Embryonic facial prominence (tissue), 1 donor: ENCODE results near the gene SLC25A33.
"Not testable (repeated sequence)": the region's sequence is repeated elsewhere in the genome, so short reads cannot be mapped to it uniquely, and the experiment has no call there.

Experiments used
- DNase-seq: peaks from one replicate; pipeline ENCODE4 v3.0.0-alpha.2; 2016; ENCODE audit errors: extremely low spot score

Gene SLC25A33

DNA sequence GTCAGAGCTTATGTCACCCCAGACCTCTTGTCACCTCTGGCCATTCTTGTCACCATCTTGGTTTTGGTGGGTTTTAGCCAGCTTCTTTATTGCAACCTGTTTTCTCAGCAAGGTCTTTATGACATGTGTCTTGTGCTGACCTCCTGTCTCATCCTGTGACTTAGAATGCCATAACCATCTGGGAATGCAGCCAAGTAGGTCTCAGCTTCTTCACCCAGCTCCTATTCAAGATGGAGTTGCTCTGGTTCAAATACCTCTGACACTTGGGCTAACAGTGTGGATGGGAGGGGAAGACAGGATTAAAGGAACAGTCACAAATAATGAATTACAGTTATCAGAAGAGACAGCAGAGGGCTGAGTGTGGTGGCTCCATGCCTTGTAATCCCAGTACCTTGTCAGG lies 81.8 kb downstream of the SLC25A33 start:
- DNase-seq, result no peak

DNA sequence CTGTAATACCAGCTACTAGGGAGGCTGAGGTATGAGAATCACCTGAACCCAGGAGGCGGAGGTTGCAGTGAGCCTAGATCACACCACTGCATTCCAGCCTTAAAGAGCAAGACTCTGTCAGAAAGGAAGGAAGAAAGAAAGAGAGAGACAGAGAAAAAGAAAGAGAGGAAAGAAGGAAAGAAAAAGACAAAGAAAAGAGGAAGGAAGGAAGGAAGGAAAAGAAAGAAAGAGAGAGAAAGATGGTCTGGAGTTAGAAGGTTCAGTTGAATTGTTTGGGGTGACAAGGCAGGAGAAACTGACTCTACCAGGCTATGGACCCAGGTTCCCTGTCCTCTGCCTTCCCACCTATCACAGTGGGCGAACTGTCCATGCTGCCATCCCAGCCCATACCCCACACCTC lies 84.8 kb downstream of the SLC25A33 start:
- DNase-seq, result no peak

DNA sequence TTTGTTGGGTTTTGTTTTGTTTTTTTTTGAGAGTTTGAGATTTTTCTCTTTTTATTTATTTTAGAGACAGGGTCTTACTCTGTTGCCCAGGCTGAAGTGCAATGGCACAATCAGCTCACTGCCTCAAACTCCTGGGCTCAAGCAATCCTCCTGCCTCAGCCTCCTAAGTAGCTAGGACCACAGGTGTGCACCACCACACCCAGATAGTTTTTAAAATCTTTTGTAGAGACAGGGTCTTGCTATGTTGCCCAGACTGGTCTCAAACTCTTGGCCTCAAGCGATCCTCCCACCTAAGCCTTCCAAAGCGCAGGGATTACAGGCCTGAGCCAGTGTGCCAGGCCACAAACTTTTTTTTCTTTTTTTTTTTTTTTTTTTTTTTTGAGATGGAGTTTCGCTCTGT lies 85.8 kb downstream of the SLC25A33 start:
- not testable (repeated sequence) for DNase-seq

DNA sequence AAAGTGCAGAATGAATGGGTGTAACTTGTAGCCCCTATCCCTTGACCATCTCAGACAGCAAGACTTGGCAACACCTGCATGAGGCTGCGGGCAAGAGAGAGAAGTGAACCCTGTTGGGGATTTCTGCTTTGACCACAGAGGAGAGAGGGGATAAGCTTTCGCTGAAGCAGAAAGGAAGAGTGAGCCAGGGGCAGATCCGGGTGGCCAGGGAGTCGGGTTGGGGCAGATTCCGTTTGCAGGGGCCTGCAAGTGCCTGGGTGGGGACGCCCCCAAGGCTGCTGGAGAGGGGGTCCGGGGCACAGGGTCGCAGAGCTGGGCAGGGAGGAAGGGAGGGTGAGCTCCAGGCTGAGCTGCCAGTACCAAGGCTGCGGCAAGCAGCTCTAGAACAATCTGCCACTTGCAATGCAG lies 86.9 kb downstream of the SLC25A33 start:
- DNase-seq, result no peak

GRCh38 chr1:9628541-9629444 lies 89.5 kb downstream of the SLC25A33 start:
- no peak for DNase-seq

DNA sequence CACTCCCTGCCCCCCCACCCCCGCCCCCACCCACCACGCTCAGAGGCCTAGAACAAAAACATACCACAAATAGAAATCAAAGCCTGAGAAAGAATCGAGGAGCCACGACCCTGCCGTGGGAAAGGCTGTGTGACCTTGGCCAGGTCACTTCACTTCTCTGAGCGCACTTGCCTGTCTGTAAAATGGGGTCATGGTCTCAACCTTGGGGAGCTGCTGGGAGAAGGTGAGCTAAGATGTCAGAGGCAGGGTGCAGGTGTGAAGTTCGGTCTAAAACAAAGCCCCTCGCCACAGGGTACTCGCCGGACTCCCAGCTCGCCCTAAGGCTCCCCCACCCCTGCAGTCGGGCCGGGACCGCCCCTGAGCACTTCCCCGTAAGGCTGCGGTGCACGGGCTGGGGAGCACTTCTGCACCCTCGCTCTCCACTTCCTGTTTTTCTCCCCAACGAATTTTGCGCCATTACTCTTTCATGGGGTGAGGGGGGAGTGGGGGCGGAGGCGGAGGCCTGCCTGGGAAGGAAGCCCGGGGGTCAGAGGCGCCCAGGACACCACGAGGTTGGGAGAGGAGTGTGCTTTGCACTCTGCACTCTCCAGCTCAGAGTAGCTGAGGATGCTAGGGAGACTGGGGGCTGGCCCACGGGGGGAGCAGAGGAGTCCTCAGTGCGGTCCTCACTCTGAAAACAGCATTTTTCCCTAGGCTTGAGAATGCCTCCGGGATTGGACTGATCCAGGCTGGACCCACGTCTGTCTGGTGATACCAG lies 90.4 kb downstream of the SLC25A33 start:
- DNase-seq, result no peak

GRCh38 chr1:9630331-9631111 lies 91.3 kb downstream of the SLC25A33 start:
- no peak for DNase-seq

DNA sequence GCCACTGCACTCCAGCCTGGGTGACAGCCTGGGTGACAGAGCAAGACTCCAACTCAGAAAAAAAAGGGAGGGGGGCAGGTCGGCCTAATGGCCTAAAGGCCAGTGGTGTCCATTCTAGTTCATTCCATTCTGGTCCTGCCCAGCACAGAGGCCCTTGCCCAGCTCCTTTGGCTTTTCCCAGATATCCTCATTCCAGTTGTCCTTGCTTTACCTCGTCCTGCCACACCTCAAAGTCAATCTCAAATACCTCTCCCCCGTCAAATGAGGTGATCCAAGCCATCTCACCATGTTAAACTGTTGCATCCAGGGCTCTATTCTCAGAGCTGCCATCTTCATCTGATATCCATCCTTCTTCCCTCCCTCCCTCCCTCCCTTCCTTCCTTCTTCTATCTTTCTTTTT lies 92.3 kb downstream of the SLC25A33 start:
- no peak for DNase-seq

- no peak for DNase-seq
Measured at GRCh38 chr1:9633493-9633892, 94.2 kb downstream of the SLC25A33 start.

- no peak for DNase-seq
Measured at GRCh38 chr1:9634582-9634981, 95.3 kb downstream of the SLC25A33 start.
